SK-N-MC (cell line): ENCODE data around the gene XXYLT1.

Experiments used
- DNase-seq: peaks from one replicate; pipeline ENCODE4 v3.0.0-alpha.2; 2011; ENCODE audit warnings: low read depth, low spot score
- H3K27ac ChIP-seq: fragments of 200-600 bp; sonication (generic); 2 replicates; pipeline ENCODE4 v1.5.1; 2016; ENCODE audit warnings: mixed run types
- H3K36me3 ChIP-seq: fragments of 200-600 bp; sonication (generic); 2 replicates; pipeline ENCODE4 v1.6.1; 2017; ENCODE audit warnings: antibody characterized with exemption, low read length, mixed read lengths; ENCODE audit not compliant: insufficient read depth
- H3K4me3 ChIP-seq: fragments of 200-600 bp; sonication (generic); 2 replicates; pipeline ENCODE4 v1.5.1; 2016
- H3K9ac ChIP-seq: fragments of 200-600 bp; sonication (generic); 2 replicates; pipeline ENCODE4 v1.8.0; 2017; ENCODE audit warnings: mixed run types, mixed read lengths; ENCODE audit not compliant: insufficient read length
- H3K9me3 ChIP-seq: fragments of 200-600 bp; sonication (generic); 2 replicates; pipeline ENCODE4 v1.6.1; 2017; ENCODE audit warnings: low read depth, mild to moderate bottlenecking, antibody characterized with exemption, low read length, moderate library complexity, mixed read lengths
- EZH2 ChIP-seq: fragments of 200-600 bp; sonication (generic); IDR thresholded peaks from one replicate; pipeline ENCODE4 v1.6.1; 2017; ENCODE audit warnings: antibody characterized with exemption
- FOXP2 ChIP-seq: optimal IDR thresholded peaks from 2 replicates; pipeline ENCODE3; 2011; ENCODE audit warnings: mild to moderate bottlenecking, moderate library complexity; ENCODE audit not compliant: insufficient read depth; ENCODE audit errors: extremely low read length, control extremely low read depth
- POLR2AphosphoS5 ChIP-seq: IDR thresholded peaks from 2 replicates; pipeline ENCODE4 v1.6.1; 2012; ENCODE audit warnings: mild to moderate bottlenecking, low read depth, low read length, borderline replicate concordance

XXYLT1 gene

DNA sequence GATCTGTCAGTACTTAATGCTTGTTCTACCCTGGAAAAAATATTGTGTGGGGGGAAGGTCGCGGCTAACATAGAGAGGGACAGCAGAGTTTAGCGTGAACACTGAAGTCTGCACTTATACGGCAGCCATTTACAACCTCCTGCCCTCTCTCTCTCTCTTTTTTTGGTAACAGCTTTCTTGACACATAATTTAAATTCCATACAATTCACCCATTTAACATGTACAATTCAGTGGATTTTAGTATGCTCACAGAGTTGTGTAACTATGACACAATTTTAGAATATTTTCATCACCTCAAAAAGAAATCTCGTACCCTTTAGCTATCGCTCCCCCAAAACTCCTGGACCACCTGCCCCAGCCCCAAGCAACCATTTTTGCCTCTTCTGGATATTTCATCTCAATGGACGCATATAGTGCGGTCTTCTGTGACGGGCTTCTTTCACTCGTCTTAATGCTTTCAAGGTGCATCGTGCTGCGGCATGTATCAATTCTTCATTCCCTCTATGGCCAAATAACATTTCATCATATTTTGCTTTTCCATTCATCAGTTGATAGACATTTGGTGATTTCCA is 141.8 kb downstream of the XXYLT1 start:
- DNase-seq, result no peak
- H3K9me3 ChIP-seq, result no peaks in the 10 kb centered on the region
- no peaks in the 10 kb centered on the region for H3K36me3 ChIP-seq
- H3K9ac ChIP-seq, result no peak overlapping the region
- TF ChIP-seq POLR2AphosphoS5 (no peak), EZH2 (no peak), FOXP2 (no peak)
- H3K27ac ChIP-seq, result no peak overlapping the region
- H3K4me3 ChIP-seq, result no peak overlapping the region

DNA sequence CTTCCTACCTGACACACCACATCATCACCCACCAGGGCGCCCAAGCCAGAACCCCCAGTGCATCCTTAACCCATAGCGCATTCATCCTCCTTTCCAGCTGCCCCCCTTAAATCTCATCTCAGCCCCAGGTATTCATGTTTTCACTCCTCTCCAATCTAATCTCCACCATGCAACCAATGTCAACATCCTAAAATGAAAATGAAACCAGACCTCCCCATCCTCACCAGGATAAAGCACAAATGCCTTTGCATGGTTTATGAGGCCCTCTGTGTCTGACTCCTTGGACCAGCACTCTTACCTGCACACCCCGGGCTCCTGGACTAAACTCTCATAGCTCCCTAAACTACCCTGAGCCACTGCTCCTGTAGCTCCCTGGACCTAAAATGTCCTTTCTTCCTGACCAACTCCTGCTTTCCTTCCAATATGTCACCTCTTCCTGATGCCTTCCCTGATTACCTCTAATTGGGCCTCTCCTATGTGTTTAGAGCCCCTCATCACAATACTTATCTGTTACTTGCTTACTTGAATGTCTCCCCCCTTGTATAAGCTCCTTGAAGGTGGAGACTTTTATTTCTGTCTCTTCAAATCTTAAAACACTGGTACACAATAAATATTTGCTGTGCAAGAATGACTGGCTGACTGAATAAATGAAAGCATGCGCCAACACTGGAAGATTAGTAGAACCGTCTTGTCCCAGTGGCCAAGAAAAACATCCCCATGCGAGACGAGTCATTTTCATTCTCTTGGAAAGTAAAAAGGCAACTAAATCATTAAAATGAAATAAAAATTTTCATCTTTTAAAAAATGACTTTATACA is 142.5 kb downstream of the XXYLT1 start:
- DNase-seq, result no peak
- Histone ChIP-seq H3K4me3 (no peak overlapping the region), H3K9me3 (no peaks in the 10 kb centered on the region), H3K9ac (no peak overlapping the region), H3K27ac (no peak overlapping the region), H3K36me3 (no peaks in the 10 kb centered on the region)
- TF ChIP-seq EZH2 (no peak), FOXP2 (no peak), POLR2AphosphoS5 (no peak)

DNA sequence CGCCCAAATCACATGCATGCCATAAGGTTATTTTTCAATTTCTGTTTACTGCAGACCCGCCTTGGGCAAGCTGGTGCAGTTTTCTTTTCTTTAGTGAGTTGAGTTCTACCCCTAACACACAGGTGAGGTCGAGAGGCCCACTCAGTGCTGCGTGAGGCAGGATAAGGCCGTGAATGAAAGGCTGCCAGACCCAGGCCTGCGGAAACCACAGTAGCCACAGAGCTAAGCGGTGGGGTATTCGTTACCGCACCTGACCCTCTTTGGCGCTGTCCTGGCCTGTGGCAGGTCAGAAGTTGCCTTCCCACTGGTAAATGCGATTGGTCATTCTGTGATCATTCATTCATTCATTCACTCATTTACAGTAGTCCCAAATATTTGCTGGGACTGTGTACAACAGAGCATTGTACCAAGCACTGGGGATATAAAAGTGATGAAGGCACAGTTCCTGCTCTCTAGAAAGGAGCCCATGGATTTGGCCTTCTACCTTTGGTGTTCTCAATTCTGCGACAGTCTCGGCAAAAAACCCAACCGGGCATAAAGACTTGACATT is 144.8 kb downstream of the XXYLT1 start:
- Histone ChIP-seq H3K4me3 (no peak overlapping the region), H3K27ac (no peak overlapping the region), H3K9me3 (no peaks in the 10 kb centered on the region), H3K36me3 (no peaks in the 10 kb centered on the region), H3K9ac (no peak overlapping the region)
- DNase-seq, result no peak
- TF ChIP-seq POLR2AphosphoS5 (no peak), EZH2 (no peak), FOXP2 (no peak)

DNA sequence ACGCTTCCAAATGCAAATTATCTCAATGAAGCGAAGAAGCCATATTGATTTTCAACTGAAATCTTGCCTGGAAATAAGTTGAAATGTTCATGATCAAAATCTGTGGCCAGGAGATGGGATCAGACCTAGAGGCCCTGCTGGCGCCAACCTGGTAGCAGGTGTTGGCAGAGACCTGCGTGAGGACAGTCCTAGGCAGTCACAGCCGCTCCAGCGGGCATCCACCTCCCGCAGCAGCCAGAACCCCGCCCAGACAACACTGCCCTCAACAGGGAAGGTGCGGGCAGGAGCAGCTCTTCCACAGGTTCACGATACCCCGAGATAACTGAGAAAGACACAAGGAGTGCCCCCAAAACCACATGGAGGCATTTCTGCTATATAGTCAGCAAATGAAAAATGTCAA is 145.3 kb downstream of the XXYLT1 start:
- Histone ChIP-seq H3K36me3 (no peaks in the 10 kb centered on the region), H3K27ac (no peak overlapping the region), H3K9ac (no peak overlapping the region), H3K9me3 (no peaks in the 10 kb centered on the region), H3K4me3 (no peak overlapping the region)
- DNase-seq, result no peak
- TF ChIP-seq EZH2 (no peak), FOXP2 (no peak), POLR2AphosphoS5 (no peak)

DNA sequence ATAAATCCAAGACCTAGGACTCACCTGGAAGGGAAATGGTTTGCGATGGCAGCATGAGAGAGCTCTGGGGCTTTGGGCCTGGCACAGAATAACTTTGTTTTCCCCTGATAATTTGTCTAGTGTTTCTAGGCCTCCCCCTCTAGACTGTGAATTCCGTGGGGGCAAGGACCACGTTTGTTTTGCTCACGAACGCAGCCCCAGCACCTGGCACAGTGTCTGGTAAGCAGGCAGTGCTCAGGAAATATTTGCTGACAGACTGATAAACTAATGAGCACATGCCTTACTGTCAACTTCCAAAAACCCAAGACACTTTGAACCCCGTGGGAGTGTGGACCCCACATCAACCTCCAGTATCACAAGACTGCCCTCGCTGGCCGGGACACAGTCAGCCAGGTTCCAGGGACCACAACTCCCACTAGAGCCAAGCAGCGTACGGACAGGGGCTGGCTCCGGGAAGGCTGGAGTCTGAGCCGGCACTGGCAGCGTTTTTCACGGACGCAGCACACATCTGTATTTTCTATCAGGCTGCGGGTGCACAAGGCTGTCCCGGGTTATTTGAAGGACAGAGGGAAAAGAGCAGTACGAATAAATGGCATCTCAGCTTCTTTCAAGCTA is 146.5 kb downstream of the XXYLT1 start:
- H3K9ac ChIP-seq, result no peak overlapping the region
- H3K4me3 ChIP-seq, result no peak overlapping the region
- no peaks in the 10 kb centered on the region for H3K9me3 ChIP-seq
- no peak for DNase-seq
- no peak overlapping the region for H3K27ac ChIP-seq
- no peaks in the 10 kb centered on the region for H3K36me3 ChIP-seq
- TF ChIP-seq EZH2, result no peak
- no peak for TF ChIP-seq POLR2AphosphoS5
- TF ChIP-seq FOXP2, result no peak

DNA sequence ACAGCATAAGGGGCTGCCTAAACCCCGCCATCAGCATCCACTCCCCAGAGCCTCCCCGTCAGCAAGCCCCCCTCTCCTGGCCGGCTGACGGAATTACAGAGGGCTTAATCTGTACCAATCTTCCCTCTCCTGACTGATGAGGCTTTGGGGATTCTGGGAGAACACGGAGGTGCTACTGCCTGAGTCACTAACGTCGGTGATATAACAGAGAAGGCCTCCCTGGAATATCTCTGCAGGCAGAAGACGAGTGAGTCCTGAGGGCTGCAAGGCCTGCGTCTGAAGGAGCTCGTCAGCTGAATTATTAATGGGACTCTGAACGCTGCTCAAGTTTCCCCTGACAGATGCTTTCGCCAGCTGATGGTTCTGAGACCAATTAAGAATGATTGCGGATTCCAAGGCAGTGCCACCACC is 147.7 kb downstream of the XXYLT1 start:
- TF ChIP-seq EZH2 (no peak), FOXP2 (no peak), POLR2AphosphoS5 (no peak)
- no peak overlapping the region for H3K27ac ChIP-seq
- H3K36me3 ChIP-seq, result no peaks in the 10 kb centered on the region
- DNase-seq, result no peak
- no peak overlapping the region for H3K9ac ChIP-seq
- H3K9me3 ChIP-seq, result no peaks in the 10 kb centered on the region
- no peak overlapping the region for H3K4me3 ChIP-seq

DNA sequence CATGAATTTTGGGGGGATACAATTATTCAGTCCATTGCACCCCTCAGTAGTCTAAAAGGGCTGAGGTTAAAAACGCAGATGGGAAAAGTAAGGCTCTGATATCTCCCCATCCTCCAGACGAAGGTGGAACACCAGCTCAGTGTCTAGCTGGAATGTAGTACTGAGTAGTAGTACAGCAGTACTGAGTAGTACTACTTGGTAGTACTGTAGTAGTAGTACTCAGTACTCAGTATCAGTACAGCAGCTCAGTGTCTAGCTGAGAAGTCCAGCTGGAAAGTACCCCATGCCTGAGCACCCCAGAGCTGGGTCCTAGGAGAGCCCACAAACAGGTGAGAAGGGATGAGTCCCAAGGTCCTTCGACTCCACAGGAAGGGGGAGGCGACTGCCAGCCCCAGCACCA is 148.7 kb downstream of the XXYLT1 start:
- Histone ChIP-seq H3K4me3 (no peak overlapping the region), H3K9me3 (no peaks in the 10 kb centered on the region), H3K27ac (no peak overlapping the region), H3K9ac (no peak overlapping the region), H3K36me3 (no peaks in the 10 kb centered on the region)
- TF ChIP-seq EZH2, result no peak
- no peak for TF ChIP-seq FOXP2
- TF ChIP-seq POLR2AphosphoS5, result no peak
- no peak for DNase-seq

DNA sequence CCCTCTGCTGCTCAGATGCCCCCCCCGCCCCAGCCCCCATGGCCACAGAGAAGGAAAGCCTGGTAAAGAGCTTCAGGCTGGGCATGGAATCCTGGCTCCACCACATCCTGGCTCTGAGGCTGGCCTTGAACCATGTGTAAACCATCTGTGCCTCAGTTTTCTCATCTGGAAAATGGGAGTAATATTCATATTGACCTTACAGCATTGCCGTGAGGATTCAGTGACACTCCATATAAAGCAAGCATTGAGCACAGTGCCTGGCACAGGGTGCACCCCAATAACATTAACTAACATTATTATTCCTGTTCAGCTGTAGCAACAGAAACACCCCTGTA is 150.7 kb downstream of the XXYLT1 start:
- Histone ChIP-seq H3K4me3 (no peak overlapping the region), H3K9me3 (no peaks in the 10 kb centered on the region), H3K36me3 (no peaks in the 10 kb centered on the region), H3K9ac (no peak overlapping the region), H3K27ac (no peak overlapping the region)
- TF ChIP-seq POLR2AphosphoS5, result no peak
- TF ChIP-seq FOXP2, result no peak
- no peak for TF ChIP-seq EZH2
- no peak for DNase-seq

DNA sequence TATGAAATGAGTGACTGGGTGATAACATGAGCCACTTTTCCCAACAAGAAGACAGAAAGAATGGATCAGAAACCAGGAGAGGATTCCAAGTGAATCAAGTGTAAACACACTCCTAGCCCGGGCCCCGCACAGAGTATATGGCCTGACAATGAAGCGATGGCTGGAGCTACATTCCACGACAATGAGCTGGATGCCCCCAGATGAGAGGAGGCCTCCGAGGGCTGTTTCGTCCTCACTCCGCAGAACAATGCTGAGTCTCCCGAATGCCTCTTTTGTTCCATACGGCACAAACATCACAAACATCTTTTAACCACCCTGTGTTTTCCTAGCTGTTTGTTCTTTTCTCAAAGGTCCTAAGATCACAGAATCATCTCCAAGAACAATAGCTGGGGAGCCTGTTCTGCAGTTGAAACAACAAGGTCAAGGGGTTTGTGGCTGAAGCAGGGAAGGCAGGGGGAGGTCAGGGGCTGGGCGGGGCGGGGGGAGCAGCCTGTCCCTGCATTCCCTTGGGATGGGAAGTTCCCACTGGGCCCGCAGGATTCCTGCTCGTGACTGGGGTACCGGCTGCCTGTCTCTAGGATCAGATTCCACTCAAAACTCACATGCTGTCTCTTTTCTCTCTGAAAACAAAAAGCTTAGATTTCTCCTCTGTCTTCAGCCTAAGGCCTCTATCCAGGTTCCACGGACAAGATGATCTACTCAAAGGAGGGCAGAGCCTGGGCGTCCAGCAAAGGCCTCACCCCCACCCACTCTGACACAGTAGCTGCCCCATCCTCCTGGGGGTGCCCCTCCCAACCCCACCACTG is 151.3 kb downstream of the XXYLT1 start:
- no peaks in the 10 kb centered on the region for H3K36me3 ChIP-seq
- TF ChIP-seq FOXP2 (no peak), POLR2AphosphoS5 (no peak), EZH2 (no peak)
- no peak overlapping the region for H3K27ac ChIP-seq
- no peak overlapping the region for H3K9ac ChIP-seq
- no peak for DNase-seq
- H3K4me3 ChIP-seq, result no peak overlapping the region
- no peaks in the 10 kb centered on the region for H3K9me3 ChIP-seq
